Ishikawa (cell line): ENCODE results near the gene EXOSC1.

Experiments used
- CEBPB ChIP-seq: IDR thresholded peaks from 2 replicates; pipeline ENCODE4 v1.6.1; 2012
- CREB1 ChIP-seq: IDR thresholded peaks from 2 replicates; pipeline ENCODE4 v1.6.1; 2012; ENCODE audit warnings: low read depth
- EGR1 ChIP-seq: IDR thresholded peaks from 2 replicates; pipeline ENCODE4 v1.6.1; 2012
- EP300 ChIP-seq: IDR thresholded peaks from 2 replicates; pipeline ENCODE4 v1.6.1; 2012; ENCODE audit warnings: borderline replicate concordance
- MAX ChIP-seq: IDR thresholded peaks from 2 replicates; pipeline ENCODE4 v1.6.1; 2012
- NFIC ChIP-seq: IDR thresholded peaks from 2 replicates; pipeline ENCODE4 v1.6.1; 2012
- RAD21 ChIP-seq: IDR thresholded peaks from 2 replicates; pipeline ENCODE4 v1.6.1; 2012; ENCODE audit warnings: low read depth
- REST ChIP-seq: IDR thresholded peaks from 2 replicates; pipeline ENCODE4 v1.6.1; 2012; ENCODE audit warnings: low read depth, mild to moderate bottlenecking
- TAF1 ChIP-seq: IDR thresholded peaks from 2 replicates; pipeline ENCODE4 v1.6.1; 2012; ENCODE audit warnings: low read depth, mild to moderate bottlenecking
- YY1 ChIP-seq: IDR thresholded peaks from 2 replicates; pipeline ENCODE4 v1.6.1; 2012; ENCODE audit warnings: low read depth

GRCh38 chr10:97452352-97452751 is 6.5 kb upstream of the EXOSC1 start:
- TF ChIP-seq TAF1 (no peak), MAX (no peak), EP300 (no peak), CEBPB (no peak), RAD21 (no peak), YY1 (no peak), NFIC (no peak), REST (no peak), EGR1 (no peak), CREB1 (no peak)
